Mesenchymal stem cell (in vitro differentiated cells and primary cell): ENCODE measurements around the gene WIPF2.
A peak's percentile ranks its signal among the peaks of the same experiment; 100 is the strongest.

Experiments
- DNase-seq: peaks from one replicate; pipeline ENCODE4 v3.0.0-alpha.2; 2013
- H2AFZ ChIP-seq: one replicate; pipeline ENCODE4 v1.6.1; 2013; ENCODE audit warnings: low read depth, mild to moderate bottlenecking, control low read depth, inconsistent platforms, low read length, moderate library complexity
- H2AK5ac ChIP-seq: 2 replicates; pipeline ENCODE4 v1.6.1; 2013; ENCODE audit warnings: low read length, moderate library complexity, mild to moderate bottlenecking, inconsistent platforms; ENCODE audit not compliant: severe bottlenecking
- H2BK120ac ChIP-seq: one replicate; pipeline ENCODE4 v1.6.1; 2013; ENCODE audit warnings: low read depth, mild to moderate bottlenecking, inconsistent platforms, low read length, moderate library complexity
- H2BK12ac ChIP-seq, 2 experiments: one replicate each; pipeline ENCODE4 v1.6.1; 2013; ENCODE audit warnings: inconsistent platforms in 2 of 2, low read length in 2 of 2, mild to moderate bottlenecking in 2 of 2, moderate library complexity in 2 of 2, control low read depth in 1 of 2
- H2BK15ac ChIP-seq: one replicate; pipeline ENCODE4 v1.6.1; 2013; ENCODE audit warnings: mild to moderate bottlenecking, low read depth, inconsistent platforms; ENCODE audit not compliant: poor library complexity, severe bottlenecking
- H2BK5ac ChIP-seq: 2 replicates; pipeline ENCODE4 v1.6.1; 2013; ENCODE audit warnings: low read depth, mild to moderate bottlenecking, low read length, control low read depth, inconsistent platforms; ENCODE audit not compliant: poor library complexity, severe bottlenecking
- H3K14ac ChIP-seq, 2 experiments: one replicate each; pipeline ENCODE4 v1.6.1; 2013; ENCODE audit warnings: inconsistent platforms in 2 of 2, low read length in 2 of 2, control low read depth in 1 of 2, mild to moderate bottlenecking in 1 of 2, moderate library complexity in 1 of 2
- H3K18ac ChIP-seq, 2 experiments: one replicate each; pipeline ENCODE4 v1.6.1; 2013; ENCODE audit warnings: inconsistent platforms in 2 of 2, low read length in 2 of 2, control low read depth in 1 of 2, low read depth in 1 of 2, mild to moderate bottlenecking in 1 of 2
- H3K23ac ChIP-seq, 2 experiments: one replicate each; pipeline ENCODE4 v1.6.1; 2013; ENCODE audit warnings: inconsistent platforms in 2 of 2, low read length in 2 of 2, mild to moderate bottlenecking in 2 of 2, moderate library complexity in 2 of 2, control low read depth in 1 of 2
- H3K27ac ChIP-seq: 2 replicates; pipeline ENCODE4 v1.5.1; 2013; ENCODE audit warnings: mild to moderate bottlenecking, moderate library complexity, low read length, control low read depth, inconsistent platforms; ENCODE audit not compliant: poor library complexity, severe bottlenecking
- H3K27me3 ChIP-seq, 2 experiments: 2 replicates each; pipeline versions ENCODE4 v1.6.1 to v1.7.0; 2013; ENCODE audit warnings: low read length in 2 of 2, mild to moderate bottlenecking in 2 of 2, moderate library complexity in 2 of 2, control low read depth in 1 of 2, inconsistent platforms in 1 of 2; ENCODE audit not compliant: control insufficient read depth in 1 of 2, insufficient read depth in 1 of 2
- H3K36me3 ChIP-seq, 2 experiments: 2 replicates each; pipeline versions ENCODE4 v1.6.1 to v1.7.0; 2013; ENCODE audit warnings: low read length in 2 of 2, control low read depth in 1 of 2, inconsistent platforms in 1 of 2, low read depth in 1 of 2, mild to moderate bottlenecking in 1 of 2; ENCODE audit not compliant: insufficient read depth in 2 of 2, control insufficient read depth in 1 of 2
- H3K4ac ChIP-seq, 2 experiments: one replicate each; pipeline ENCODE4 v1.6.1; 2013; ENCODE audit warnings: inconsistent platforms in 2 of 2, low read length in 2 of 2, mild to moderate bottlenecking in 2 of 2, moderate library complexity in 2 of 2, control low read depth in 1 of 2, low read depth in 1 of 2
- H3K4me1 ChIP-seq: 2 replicates; pipeline ENCODE4 v1.6.1; 2013; ENCODE audit warnings: low read depth, low read length, control low read depth; ENCODE audit not compliant: control insufficient read depth, insufficient read depth
- H3K4me2 ChIP-seq: 2 replicates; pipeline ENCODE4 v1.6.1; 2013; ENCODE audit warnings: low read length, mild to moderate bottlenecking, inconsistent platforms; ENCODE audit not compliant: poor library complexity, severe bottlenecking
- H3K4me3 ChIP-seq, 2 experiments: 2 replicates each; pipeline versions ENCODE4 v1.5.1 to v1.7.0; 2013; ENCODE audit warnings: low read length in 2 of 2, mild to moderate bottlenecking in 2 of 2, control low read depth in 1 of 2, low read depth in 1 of 2; ENCODE audit not compliant: insufficient read depth in 1 of 2
- H3K79me1 ChIP-seq: replicated peaks from 2 replicates; pipeline ENCODE4 v1.6.1; 2013; ENCODE audit warnings: mild to moderate bottlenecking, control low read depth, low read length, inconsistent platforms; ENCODE audit not compliant: poor library complexity, severe bottlenecking
- H3K9ac ChIP-seq: 2 replicates; pipeline ENCODE4 v1.7.0; 2013; ENCODE audit warnings: mild to moderate bottlenecking, low read length, moderate library complexity
- H3K9me3 ChIP-seq: 2 replicates; pipeline ENCODE4 v1.7.0; 2013; ENCODE audit warnings: mild to moderate bottlenecking, low read length; ENCODE audit not compliant: control insufficient read depth
- H4K8ac ChIP-seq: one replicate; pipeline ENCODE4 v1.6.1; 2013; ENCODE audit warnings: inconsistent platforms, mild to moderate bottlenecking, low read length, moderate library complexity
- H4K91ac ChIP-seq: one replicate; pipeline ENCODE4 v1.6.1; 2013; ENCODE audit warnings: mild to moderate bottlenecking, low read length, inconsistent platforms
- WGBS: methylation state at CpG from one replicate; pipeline ENCODE4 v1.1.7; 2013; ENCODE audit warnings: mixed read lengths; 5-methylcytosine and 5-hydroxymethylcytosine counted together

WIPF2 gene

DNA sequence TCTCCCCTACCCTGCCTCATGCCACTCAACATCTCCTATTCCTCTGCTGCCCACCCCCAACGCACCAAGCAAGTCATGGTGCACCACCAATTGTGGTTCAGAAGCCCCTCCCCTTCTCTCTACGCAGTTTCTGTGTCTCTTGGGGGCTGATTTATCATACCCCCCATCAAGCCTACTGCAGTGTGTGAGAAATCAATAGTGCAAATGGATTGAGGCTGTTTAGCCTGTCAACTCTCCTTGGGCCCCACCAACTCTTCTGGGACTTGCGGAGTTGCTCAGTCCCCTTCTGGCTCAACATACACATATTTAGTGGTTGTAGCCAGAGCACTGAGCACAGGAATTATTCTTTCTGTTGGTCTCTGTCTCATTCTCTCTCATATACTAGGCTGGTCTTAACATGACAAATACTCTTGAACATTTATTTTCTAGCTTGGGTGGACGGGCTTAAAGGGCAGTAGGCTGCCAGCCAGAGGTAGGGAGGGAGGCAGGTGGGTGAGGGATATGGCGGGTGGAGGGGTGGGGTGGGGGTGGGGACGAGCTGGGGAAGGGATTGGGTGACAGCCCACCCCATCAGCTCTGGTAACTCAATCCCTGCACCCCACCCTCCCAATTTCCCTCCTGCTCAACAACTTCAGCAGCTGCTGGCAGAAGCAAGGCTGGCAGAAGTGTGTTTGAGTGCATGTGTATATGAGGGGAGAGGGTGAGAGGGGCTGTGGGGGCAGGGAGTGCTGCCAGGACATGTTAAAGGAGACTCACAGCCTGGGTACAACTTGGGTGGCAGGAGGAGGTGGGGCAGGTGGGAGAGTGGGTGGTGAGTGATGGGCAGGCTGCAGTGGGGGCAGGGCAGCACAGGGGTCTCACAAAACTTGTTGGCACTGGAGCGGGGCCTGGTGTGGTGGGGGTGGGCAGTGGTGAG, 94.8 kb downstream of the WIPF2 start:
- peak overlapping the region in 1 of 2 experiments; percentile 79 for H3K18ac ChIP-seq
- no peaks in the 10 kb centered on the region for H3K27me3 ChIP-seq
- no peak overlapping the region for H3K9ac ChIP-seq
- no peak overlapping the region for H2AFZ ChIP-seq
- H3K4ac ChIP-seq, result peak overlapping the region in 1 of 2 experiments; percentile 19
- no peak overlapping the region for H3K4me3 ChIP-seq
- no peak overlapping the region for H3K23ac ChIP-seq
- peak overlapping the region; percentile 86 to 92 for H2BK12ac ChIP-seq
- H3K9me3 ChIP-seq, result no peaks in the 10 kb centered on the region
- peak overlapping the region; percentile 12 for H3K4me2 ChIP-seq
- no peaks in the 10 kb centered on the region for H3K36me3 ChIP-seq
- H3K4me1 ChIP-seq, result peaks cover 81% of the 10 kb centered on the region
- H4K91ac ChIP-seq, result no peak overlapping the region
- no peak overlapping the region for H3K14ac ChIP-seq
- peak overlapping the region; percentile 49 for H2AK5ac ChIP-seq
- WGBS, result 96% methylated on average over 3 of the region's 7 CpGs
- no peak overlapping the region for H4K8ac ChIP-seq
- H2BK5ac ChIP-seq, result peak overlapping the region; percentile 19
- H3K79me1 ChIP-seq, result peaks cover 5% of the 10 kb centered on the region
- peak overlapping the region; percentile 36 for H2BK120ac ChIP-seq
- peak overlapping the region; percentile 83 for H2BK15ac ChIP-seq
- DNase-seq, result no peak
- H3K27ac ChIP-seq, result peak overlapping the region; percentile 88

- no peaks in the 10 kb centered on the region for H3K9me3 ChIP-seq
- H3K14ac ChIP-seq, result peak overlapping the region in 1 of 2 experiments; percentile 53
- peak overlapping the region; percentile 28 to 66 for H3K4ac ChIP-seq
- H3K23ac ChIP-seq, result no peak overlapping the region
- H3K9ac ChIP-seq, result no peak overlapping the region
- no peak overlapping the region for H2AFZ ChIP-seq
- H3K79me1 ChIP-seq, result peaks cover 5% of the 10 kb centered on the region
- H3K4me2 ChIP-seq, result peak overlapping the region; percentile 47
- H3K36me3 ChIP-seq, result no peaks in the 10 kb centered on the region
- H3K27me3 ChIP-seq, result no peaks in the 10 kb centered on the region
- H2BK120ac ChIP-seq, result no peak overlapping the region
- H3K4me3 ChIP-seq, result no peak overlapping the region
- H4K91ac ChIP-seq, result peak overlapping the region; percentile 28
- H2BK12ac ChIP-seq, result peak overlapping the region; percentile 21 to 59
- WGBS, result 23% methylated on average over 3 of the region's 3 CpGs
- H3K27ac ChIP-seq, result peak overlapping the region; percentile 88
- H2BK5ac ChIP-seq, result peak overlapping the region; percentile 19
- H2BK15ac ChIP-seq, result no peak overlapping the region
- peak; percentile 93 for DNase-seq
- peaks cover 81% of the 10 kb centered on the region for H3K4me1 ChIP-seq
- peak overlapping the region; percentile 47 for H2AK5ac ChIP-seq
- H4K8ac ChIP-seq, result peak overlapping the region; percentile 74
- H3K18ac ChIP-seq, result peak overlapping the region; percentile 7 to 28
Observed at GRCh38 chr17:40314584-40314956, 95.5 kb downstream of the WIPF2 start.

- Histone ChIP-seq H2BK120ac (no peak overlapping the region), H3K27me3 (no peaks in the 10 kb centered on the region), H4K8ac (no peak overlapping the region), H2AFZ (no peak overlapping the region), H3K4me3 (no peak overlapping the region), H3K36me3 (no peaks in the 10 kb centered on the region), H3K4me2 (no peak overlapping the region), H2AK5ac (peak overlapping the region; percentile 98), H3K23ac (no peak overlapping the region), H3K27ac (peak overlapping the region; percentile 74), H3K9me3 (no peaks in the 10 kb centered on the region), H3K9ac (no peak overlapping the region), H3K18ac (peak overlapping the region in 1 of 2 experiments; percentile 54), H3K14ac (no peak overlapping the region), H2BK5ac (no peak overlapping the region), H3K4ac (peak overlapping the region in 1 of 2 experiments; percentile 30), H3K4me1 (peaks cover 79% of the 10 kb centered on the region), H3K79me1 (peaks cover 5% of the 10 kb centered on the region), H2BK15ac (no peak overlapping the region), H4K91ac (no peak overlapping the region), H2BK12ac (peak overlapping the region; percentile 38 to 64)
- WGBS, result 94% methylated on average over 2 of the region's 3 CpGs
- no peak for DNase-seq
Observed at GRCh38 chr17:40315206-40315605, 96.1 kb downstream of the WIPF2 start.
